ENCODE data around the gene CKS1B. TPM values are rescaled to one million over a fixed set of nuclear protein-coding genes. Genes with fewer than 3 reads are reported as not detected.

Gene CKS1B
- total RNA-seq, 1 donor from 2014 or later, result 28.5 TPM

DNA sequence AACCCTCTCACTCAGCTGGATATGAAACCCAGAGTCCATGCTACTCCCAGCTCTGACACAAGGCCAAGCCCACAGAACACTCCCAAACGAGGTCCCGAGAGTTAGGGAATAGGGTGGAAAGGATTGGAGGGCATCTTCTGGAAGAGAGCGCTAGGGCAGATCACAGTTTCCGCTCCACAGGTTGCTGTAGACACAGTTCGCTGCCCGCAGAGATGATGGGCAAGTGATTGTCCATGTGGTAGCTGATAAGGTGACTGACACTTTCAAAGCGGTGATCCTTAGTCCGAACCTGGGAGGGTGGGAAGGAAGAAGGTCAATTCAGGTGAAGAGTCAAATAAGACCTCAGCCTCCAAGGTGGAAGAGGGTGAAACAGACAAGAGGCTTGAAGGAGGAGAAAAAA, 10.8 kb upstream of the CKS1B start:
- peak; percentile 25 for DNase-seq
- intact Hi-C loops (cut with DNase I), result no loop called here
- H3K4me3 ChIP-seq, result no peak overlapping the region
- peaks cover 73% of the 10 kb centered on the region for H3K36me3 ChIP-seq
- ATAC-seq, result no peak
- no peak overlapping the region for H3K27ac ChIP-seq
- TF ChIP-seq, protein P1, sequence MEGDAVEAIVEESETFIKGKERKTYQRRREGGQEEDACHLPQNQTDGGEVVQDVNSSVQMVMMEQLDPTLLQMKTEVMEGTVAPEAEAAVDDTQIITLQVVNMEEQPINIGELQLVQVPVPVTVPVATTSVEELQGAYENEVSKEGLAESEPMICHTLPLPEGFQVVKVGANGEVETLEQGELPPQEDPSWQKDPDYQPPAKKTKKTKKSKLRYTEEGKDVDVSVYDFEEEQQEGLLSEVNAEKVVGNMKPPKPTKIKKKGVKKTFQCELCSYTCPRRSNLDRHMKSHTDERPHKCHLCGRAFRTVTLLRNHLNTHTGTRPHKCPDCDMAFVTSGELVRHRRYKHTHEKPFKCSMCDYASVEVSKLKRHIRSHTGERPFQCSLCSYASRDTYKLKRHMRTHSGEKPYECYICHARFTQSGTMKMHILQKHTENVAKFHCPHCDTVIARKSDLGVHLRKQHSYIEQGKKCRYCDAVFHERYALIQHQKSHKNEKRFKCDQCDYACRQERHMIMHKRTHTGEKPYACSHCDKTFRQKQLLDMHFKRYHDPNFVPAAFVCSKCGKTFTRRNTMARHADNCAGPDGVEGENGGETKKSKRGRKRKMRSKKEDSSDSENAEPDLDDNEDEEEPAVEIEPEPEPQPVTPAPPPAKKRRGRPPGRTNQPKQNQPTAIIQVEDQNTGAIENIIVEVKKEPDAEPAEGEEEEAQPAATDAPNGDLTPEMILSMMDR (IDR thresholded peaks at IDR 0.05), result no peak
- H3K9me3 ChIP-seq, result no peaks in the 10 kb centered on the region
- peaks cover 41% of the 10 kb centered on the region for H3K4me1 ChIP-seq
- no peaks in the 10 kb centered on the region for H3K27me3 ChIP-seq (ENCODE audit: low read depth)

DNA sequence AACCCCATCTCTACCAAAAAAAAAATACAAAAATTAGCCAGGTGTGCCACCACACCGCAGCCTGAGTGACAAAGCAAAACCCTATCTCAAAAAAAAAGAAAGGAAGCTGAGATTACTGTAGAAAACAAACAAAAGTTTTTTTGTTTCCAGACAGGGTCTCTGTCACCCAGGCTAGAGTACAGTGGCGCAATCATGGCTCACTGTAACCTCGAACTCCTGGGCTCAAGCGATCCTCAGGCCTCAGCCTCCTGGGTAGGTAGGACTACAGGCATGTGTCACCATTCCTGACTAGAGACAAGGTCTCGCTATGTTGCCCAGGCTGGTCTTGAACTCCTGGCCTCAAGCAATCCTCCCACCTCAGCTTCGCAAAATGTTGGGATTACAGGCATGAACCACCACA, 10.1 kb upstream of the CKS1B start:
- intact Hi-C loops (cut with DNase I), result no loop called here
- H3K27ac ChIP-seq, result no peak overlapping the region
- no peaks in the 10 kb centered on the region for H3K27me3 ChIP-seq (ENCODE audit: low read depth)
- TF ChIP-seq, protein P1 (IDR thresholded peaks at IDR 0.05), result no peak
- no peak overlapping the region for H3K4me3 ChIP-seq
- peaks cover 72% of the 10 kb centered on the region for H3K36me3 ChIP-seq
- no peak for ATAC-seq
- H3K4me1 ChIP-seq, result peaks cover 48% of the 10 kb centered on the region
- no peak for DNase-seq
- H3K9me3 ChIP-seq, result no peaks in the 10 kb centered on the region

DNA sequence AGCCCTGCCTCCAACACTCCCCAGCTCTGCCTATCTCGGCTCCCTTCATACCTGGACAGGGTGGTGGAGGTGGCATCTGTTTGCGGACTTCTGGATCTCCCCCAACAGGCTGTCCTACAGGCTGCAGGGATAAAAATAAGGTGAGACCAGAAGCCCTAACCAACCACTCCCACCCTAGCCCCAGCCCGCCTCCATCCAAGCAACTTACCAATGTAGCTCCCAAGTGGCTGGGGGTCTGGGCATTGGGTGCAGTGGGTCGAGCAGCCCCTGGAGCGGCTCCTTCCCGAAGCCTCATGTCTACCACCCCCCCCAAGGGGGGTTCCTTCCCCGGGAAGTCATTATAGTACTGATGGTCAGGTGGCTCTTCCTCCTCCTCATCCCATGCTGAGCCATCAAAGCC, 8.4 kb upstream of the CKS1B start:
- H3K27ac ChIP-seq, result peak overlapping the region; percentile 36
- H3K4me1 ChIP-seq, result peaks cover 55% of the 10 kb centered on the region
- H3K27me3 ChIP-seq (ENCODE audit: low read depth), result no peaks in the 10 kb centered on the region
- intact Hi-C loops (cut with DNase I), result no loop called here
- no peaks in the 10 kb centered on the region for H3K9me3 ChIP-seq
- ATAC-seq (no peak), DNase-seq (no peak)
- H3K4me3 ChIP-seq, result no peak overlapping the region
- H3K36me3 ChIP-seq, result peaks cover 69% of the 10 kb centered on the region
- TF ChIP-seq, protein P1 (IDR thresholded peaks at IDR 0.05), result no peak

DNA sequence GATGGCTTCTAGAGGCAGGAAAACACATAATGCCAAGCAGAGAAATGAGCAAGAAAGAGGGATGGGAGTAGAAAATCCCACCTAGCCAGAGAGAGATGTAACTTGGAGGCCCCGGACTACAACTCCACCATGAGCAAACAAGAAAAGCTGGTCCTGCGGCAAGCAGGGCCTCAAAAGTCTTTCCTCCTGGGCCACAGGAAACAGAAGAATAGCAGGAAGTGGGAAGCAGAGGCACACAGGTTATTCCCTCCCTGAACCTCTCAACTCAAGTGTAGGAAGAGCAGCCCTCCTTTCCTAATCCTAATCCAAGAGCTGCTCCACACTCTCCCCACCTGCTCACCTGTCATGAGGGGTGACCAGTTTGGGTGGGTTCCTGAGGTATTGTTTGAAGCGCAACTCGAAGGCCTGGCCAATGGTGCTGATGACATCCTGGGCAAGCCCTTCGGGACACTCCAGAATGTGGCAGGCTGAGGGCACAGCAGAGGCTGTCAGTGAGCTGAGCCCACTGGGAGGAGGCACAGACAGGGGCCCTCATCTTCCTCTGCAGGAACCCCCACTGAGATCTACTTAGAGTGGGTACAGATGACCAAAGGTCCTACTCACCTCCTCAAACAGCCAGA, 7.0 kb upstream of the CKS1B start:
- no peaks in the 10 kb centered on the region for H3K27me3 ChIP-seq (ENCODE audit: low read depth)
- intact Hi-C loops (cut with DNase I), result no loop called here
- H3K9me3 ChIP-seq, result no peaks in the 10 kb centered on the region
- peaks cover 64% of the 10 kb centered on the region for H3K4me1 ChIP-seq
- DNase-seq (no peak), ATAC-seq (no peak)
- H3K27ac ChIP-seq, result peak overlapping the region; percentile 36
- peaks cover 68% of the 10 kb centered on the region for H3K36me3 ChIP-seq
- no peak overlapping the region for H3K4me3 ChIP-seq
- TF ChIP-seq, protein P1 (IDR thresholded peaks at IDR 0.05), result no peak

DNA sequence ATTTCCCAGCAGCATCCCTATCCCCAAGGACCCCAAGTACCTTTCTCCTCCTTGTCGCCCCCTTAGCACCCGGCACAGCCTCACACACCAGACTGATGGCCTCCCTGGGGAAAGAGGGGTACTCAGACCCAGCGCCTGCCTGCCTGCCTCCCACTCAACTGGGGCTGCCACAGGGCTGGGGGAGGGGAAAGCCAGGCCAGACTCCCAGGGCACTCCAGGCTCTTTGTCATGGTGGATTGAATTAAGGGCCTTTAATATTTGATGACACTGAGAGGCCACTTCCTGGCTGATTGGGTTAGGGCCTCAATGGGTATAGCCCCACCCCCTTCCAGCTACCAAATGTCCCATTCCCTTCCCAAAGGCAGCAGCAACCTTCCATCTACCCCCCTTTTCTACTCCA, 5.8 kb upstream of the CKS1B start:
- Histone ChIP-seq H3K9me3 (no peaks in the 10 kb centered on the region), H3K27me3 (ENCODE audit: low read depth) (no peaks in the 10 kb centered on the region), H3K27ac (peak overlapping the region; percentile 98), H3K4me3 (peak overlapping the region; percentile 53), H3K4me1 (peaks cover 64% of the 10 kb centered on the region), H3K36me3 (peaks cover 55% of the 10 kb centered on the region)
- no peak for ATAC-seq
- intact Hi-C loops (cut with DNase I), result no loop called here
- DNase-seq, result no peak
- TF ChIP-seq, protein P1 (IDR thresholded peaks at IDR 0.05), result no peak
